WTC11 (cell line): ENCODE results near the gene ICOS. TPM values are rescaled to one million over a fixed set of nuclear protein-coding genes. Genes with fewer than 3 reads are reported as not detected.

ENCODE experiments used
- ATAC-seq: fragments of 200-7000 bp; cut with Tn5 transposase; 2 replicates; pipeline ENCODE4 v1.10.0; 2021; ENCODE audit warnings: mild to moderate bottlenecking, moderate library complexity
- CTCF ChIA-PET: fragments of 300-600 bp; sonication (Branson Sonifier 250); formaldehyde crosslinking; loops from one replicate; lab custom pipeline; 2021; ENCODE audit warnings: antibody characterized with exemption; lab: Charles Lee
- POLR2A ChIA-PET: fragments of 350-600 bp; sonication (Branson Sonifier 250); formaldehyde crosslinking; loops from one replicate; lab custom pipeline; 2021; ENCODE audit warnings: antibody characterized with exemption; lab: Charles Lee
- DNase-seq: peaks from one replicate; pipeline ENCODE4 v3.0.0; 2021; ENCODE audit warnings: low spot score
- H3K27ac Mint-ChIP-seq: 2 replicates; pipeline ENCODE4 v1.8.0; 2021; ENCODE audit warnings: mixed read lengths
- H3K27me3 Mint-ChIP-seq: 2 replicates; pipeline ENCODE4 v1.8.0; 2021; ENCODE audit warnings: low read depth, mild to moderate bottlenecking, moderate library complexity, mixed read lengths
- H3K36me3 Mint-ChIP-seq: 2 replicates; pipeline ENCODE4 v1.8.0; 2021; ENCODE audit warnings: mixed read lengths
- H3K4me1 Mint-ChIP-seq: 2 replicates; pipeline ENCODE4 v1.8.0; 2022; ENCODE audit warnings: mixed read lengths
- H3K4me3 Mint-ChIP-seq: 2 replicates; pipeline ENCODE4 v1.8.0; 2021; ENCODE audit warnings: mild to moderate bottlenecking, moderate library complexity, mixed read lengths
- H3K9me3 Mint-ChIP-seq: 2 replicates; pipeline ENCODE4 v1.8.0; 2021; ENCODE audit warnings: mixed read lengths
- FOXP1 ChIP-seq: sonication (generic); formaldehyde crosslinking; IDR thresholded peaks from 2 replicates; pipeline ENCODE4 v1.8.0; 2022; ENCODE audit warnings: missing genetic modification reagents, mild to moderate bottlenecking, moderate library complexity, borderline replicate concordance
- JAZF1 ChIP-seq: fragments of 250-450 bp; sonication (Bioruptor Pico); IDR thresholded peaks from 2 replicates; pipeline ENCODE4 v1.9.0; 2021; ENCODE audit warnings: moderate library complexity, mild to moderate bottlenecking, inconsistent platforms
- MXD4 ChIP-seq: fragments of 250-450 bp; sonication (Bioruptor Pico); IDR thresholded peaks from 2 replicates; pipeline ENCODE4 v1.8.0; 2021; ENCODE audit warnings: mild to moderate bottlenecking, moderate library complexity, borderline replicate concordance
- NFATC4 ChIP-seq: fragments of 250-450 bp; sonication (Bioruptor Pico); IDR thresholded peaks from 2 replicates; pipeline ENCODE4 v1.9.0; 2021; ENCODE audit warnings: mild to moderate bottlenecking
- NR1H2 ChIP-seq: sonication (generic); formaldehyde crosslinking; IDR thresholded peaks from 2 replicates; pipeline ENCODE4 v1.9.0; 2021; ENCODE audit warnings: mild to moderate bottlenecking, moderate library complexity, missing genetic modification reagents
- PRRX2 ChIP-seq: fragments of 250-450 bp; sonication (Bioruptor Pico); IDR thresholded peaks from 2 replicates; pipeline ENCODE4 v1.8.0; 2021; ENCODE audit warnings: mild to moderate bottlenecking
- RORB ChIP-seq: fragments of 250-450 bp; sonication (Bioruptor Pico); IDR thresholded peaks from 2 replicates; pipeline ENCODE4 v1.9.0; 2021; ENCODE audit warnings: mild to moderate bottlenecking
- TCF7 ChIP-seq: sonication (generic); formaldehyde crosslinking; IDR thresholded peaks from 2 replicates; pipeline ENCODE4 v1.8.0; 2022; ENCODE audit warnings: mild to moderate bottlenecking, low read depth, missing genetic modification reagents, moderate library complexity
- ZNF416 ChIP-seq: fragments of 250-450 bp; sonication (Bioruptor Pico); IDR thresholded peaks from 2 replicates; pipeline ENCODE4 v1.9.0; 2021; ENCODE audit warnings: mild to moderate bottlenecking, inconsistent platforms
- ZNF423 ChIP-seq: fragments of 250-450 bp; sonication (Bioruptor Pico); IDR thresholded peaks from 2 replicates; pipeline ENCODE4 v2.1.2; 2022; ENCODE audit warnings: mild to moderate bottlenecking, moderate library complexity
- total RNA-seq: library from RNA; stranded (reverse); gene quantifications from 3 replicates; pipeline ENCODE4 v1.2.3, GENCODE V29; 2021
- TF ChIP-seq, protein P1 (sequence below): sonication (generic); formaldehyde crosslinking; IDR thresholded peaks from 2 replicates; pipeline ENCODE4 v1.8.0; 2023; ENCODE audit warnings: mild to moderate bottlenecking, missing genetic modification reagents
- TF ChIP-seq, protein P2 (sequence below): sonication (generic); formaldehyde crosslinking; IDR thresholded peaks from 2 replicates; pipeline ENCODE4 v1.8.0; 2022; ENCODE audit warnings: mild to moderate bottlenecking, missing genetic modification reagents
- TF ChIP-seq, protein P3 (sequence below): sonication (generic); formaldehyde crosslinking; conservative IDR thresholded peaks from 2 replicates; pipeline ENCODE4 v1.8.1; 2022; ENCODE audit warnings: mild to moderate bottlenecking, missing genetic modification reagents
- TF ChIP-seq, protein P4 (sequence below): sonication (generic); formaldehyde crosslinking; IDR thresholded peaks from 2 replicates; pipeline ENCODE4 v1.8.0; 2022; ENCODE audit warnings: mild to moderate bottlenecking, missing genetic modification reagents
- TF ChIP-seq, protein P5 (sequence below): sonication (generic); formaldehyde crosslinking; IDR thresholded peaks from 2 replicates; pipeline ENCODE4 v1.8.0; 2022; ENCODE audit warnings: missing genetic modification reagents
- TF ChIP-seq, protein P6 (sequence below): sonication (generic); formaldehyde crosslinking; IDR thresholded peaks from 2 replicates; pipeline ENCODE4 v1.8.1; 2023; ENCODE audit warnings: mild to moderate bottlenecking, moderate library complexity, missing genetic modification reagents

Gene ICOS
- total RNA-seq, 1 experiment from 2014 or later: 0.11 TPM

DNA sequence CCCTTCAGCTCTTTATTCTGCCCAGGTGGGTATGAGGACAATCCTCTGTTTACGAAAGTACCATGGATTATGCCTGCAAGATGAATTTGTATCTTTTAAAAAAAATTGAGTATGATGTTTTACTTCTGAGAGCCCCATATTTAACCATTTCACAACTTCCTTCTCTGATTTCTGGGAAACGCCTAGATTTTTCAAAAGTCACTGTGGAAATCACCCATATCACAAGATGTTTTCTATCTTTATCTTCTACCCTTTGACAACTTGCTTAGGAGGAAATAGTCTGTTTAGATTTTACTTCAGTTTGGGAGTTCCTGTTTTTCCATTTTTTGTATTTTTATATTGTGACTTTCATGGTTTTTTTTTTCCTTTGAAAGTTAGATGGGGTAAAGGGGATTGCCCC, 53.0 kb downstream of the ICOS start:
- DNase-seq (no peak), ATAC-seq (no peak)
- POLR2A ChIA-PET: no interaction called here
- no peaks in the 10 kb centered on the region for H3K36me3 Mint-ChIP-seq
- H3K4me1 Mint-ChIP-seq: no peaks in the 10 kb centered on the region
- H3K4me3 Mint-ChIP-seq: no peak overlapping the region
- no peaks in the 10 kb centered on the region for H3K27me3 Mint-ChIP-seq
- H3K9me3 Mint-ChIP-seq: no peaks in the 10 kb centered on the region
- TF ChIP-seq, protein P1, sequence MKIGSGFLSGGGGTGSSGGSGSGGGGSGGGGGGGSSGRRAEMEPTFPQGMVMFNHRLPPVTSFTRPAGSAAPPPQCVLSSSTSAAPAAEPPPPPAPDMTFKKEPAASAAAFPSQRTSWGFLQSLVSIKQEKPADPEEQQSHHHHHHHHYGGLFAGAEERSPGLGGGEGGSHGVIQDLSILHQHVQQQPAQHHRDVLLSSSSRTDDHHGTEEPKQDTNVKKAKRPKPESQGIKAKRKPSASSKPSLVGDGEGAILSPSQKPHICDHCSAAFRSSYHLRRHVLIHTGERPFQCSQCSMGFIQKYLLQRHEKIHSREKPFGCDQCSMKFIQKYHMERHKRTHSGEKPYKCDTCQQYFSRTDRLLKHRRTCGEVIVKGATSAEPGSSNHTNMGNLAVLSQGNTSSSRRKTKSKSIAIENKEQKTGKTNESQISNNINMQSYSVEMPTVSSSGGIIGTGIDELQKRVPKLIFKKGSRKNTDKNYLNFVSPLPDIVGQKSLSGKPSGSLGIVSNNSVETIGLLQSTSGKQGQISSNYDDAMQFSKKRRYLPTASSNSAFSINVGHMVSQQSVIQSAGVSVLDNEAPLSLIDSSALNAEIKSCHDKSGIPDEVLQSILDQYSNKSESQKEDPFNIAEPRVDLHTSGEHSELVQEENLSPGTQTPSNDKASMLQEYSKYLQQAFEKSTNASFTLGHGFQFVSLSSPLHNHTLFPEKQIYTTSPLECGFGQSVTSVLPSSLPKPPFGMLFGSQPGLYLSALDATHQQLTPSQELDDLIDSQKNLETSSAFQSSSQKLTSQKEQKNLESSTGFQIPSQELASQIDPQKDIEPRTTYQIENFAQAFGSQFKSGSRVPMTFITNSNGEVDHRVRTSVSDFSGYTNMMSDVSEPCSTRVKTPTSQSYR: no peak
- TF ChIP-seq FOXP1 (CRISPR knock-in tag): no peak
- no peak for TF ChIP-seq JAZF1 (CRISPR knock-in tag)
- TF ChIP-seq NFATC4 (CRISPR knock-in tag): no peak
- TF ChIP-seq ZNF423 (CRISPR knock-in tag): no peak
- TF ChIP-seq, protein P2, sequence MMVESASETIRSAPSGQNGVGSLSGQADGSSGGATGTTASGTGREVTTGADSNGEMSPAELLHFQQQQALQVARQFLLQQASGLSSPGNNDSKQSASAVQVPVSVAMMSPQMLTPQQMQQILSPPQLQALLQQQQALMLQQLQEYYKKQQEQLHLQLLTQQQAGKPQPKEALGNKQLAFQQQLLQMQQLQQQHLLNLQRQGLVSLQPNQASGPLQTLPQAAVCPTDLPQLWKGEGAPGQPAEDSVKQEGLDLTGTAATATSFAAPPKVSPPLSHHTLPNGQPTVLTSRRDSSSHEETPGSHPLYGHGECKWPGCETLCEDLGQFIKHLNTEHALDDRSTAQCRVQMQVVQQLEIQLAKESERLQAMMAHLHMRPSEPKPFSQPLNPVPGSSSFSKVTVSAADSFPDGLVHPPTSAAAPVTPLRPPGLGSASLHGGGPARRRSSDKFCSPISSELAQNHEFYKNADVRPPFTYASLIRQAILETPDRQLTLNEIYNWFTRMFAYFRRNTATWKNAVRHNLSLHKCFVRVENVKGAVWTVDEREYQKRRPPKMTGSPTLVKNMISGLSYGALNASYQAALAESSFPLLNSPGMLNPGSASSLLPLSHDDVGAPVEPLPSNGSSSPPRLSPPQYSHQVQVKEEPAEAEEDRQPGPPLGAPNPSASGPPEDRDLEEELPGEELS (CRISPR knock-in tag): no peak
- TF ChIP-seq TCF7 (CRISPR knock-in tag): no peak
- no peak for TF ChIP-seq NR1H2
- no peak for TF ChIP-seq PRRX2 (CRISPR knock-in tag)
- no peak for TF ChIP-seq ZNF416 (CRISPR knock-in tag)
- TF ChIP-seq, protein P3, sequence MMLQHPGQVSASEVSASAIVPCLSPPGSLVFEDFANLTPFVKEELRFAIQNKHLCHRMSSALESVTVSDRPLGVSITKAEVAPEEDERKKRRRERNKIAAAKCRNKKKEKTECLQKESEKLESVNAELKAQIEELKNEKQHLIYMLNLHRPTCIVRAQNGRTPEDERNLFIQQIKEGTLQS (CRISPR knock-in tag): no peak
- no peak for TF ChIP-seq MXD4 (CRISPR knock-in tag)
- TF ChIP-seq, protein P4, sequence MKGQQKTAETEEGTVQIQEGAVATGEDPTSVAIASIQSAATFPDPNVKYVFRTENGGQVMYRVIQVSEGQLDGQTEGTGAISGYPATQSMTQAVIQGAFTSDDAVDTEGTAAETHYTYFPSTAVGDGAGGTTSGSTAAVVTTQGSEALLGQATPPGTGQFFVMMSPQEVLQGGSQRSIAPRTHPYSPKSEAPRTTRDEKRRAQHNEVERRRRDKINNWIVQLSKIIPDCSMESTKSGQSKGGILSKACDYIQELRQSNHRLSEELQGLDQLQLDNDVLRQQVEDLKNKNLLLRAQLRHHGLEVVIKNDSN (CRISPR knock-in tag): no peak
- TF ChIP-seq, protein P5, sequence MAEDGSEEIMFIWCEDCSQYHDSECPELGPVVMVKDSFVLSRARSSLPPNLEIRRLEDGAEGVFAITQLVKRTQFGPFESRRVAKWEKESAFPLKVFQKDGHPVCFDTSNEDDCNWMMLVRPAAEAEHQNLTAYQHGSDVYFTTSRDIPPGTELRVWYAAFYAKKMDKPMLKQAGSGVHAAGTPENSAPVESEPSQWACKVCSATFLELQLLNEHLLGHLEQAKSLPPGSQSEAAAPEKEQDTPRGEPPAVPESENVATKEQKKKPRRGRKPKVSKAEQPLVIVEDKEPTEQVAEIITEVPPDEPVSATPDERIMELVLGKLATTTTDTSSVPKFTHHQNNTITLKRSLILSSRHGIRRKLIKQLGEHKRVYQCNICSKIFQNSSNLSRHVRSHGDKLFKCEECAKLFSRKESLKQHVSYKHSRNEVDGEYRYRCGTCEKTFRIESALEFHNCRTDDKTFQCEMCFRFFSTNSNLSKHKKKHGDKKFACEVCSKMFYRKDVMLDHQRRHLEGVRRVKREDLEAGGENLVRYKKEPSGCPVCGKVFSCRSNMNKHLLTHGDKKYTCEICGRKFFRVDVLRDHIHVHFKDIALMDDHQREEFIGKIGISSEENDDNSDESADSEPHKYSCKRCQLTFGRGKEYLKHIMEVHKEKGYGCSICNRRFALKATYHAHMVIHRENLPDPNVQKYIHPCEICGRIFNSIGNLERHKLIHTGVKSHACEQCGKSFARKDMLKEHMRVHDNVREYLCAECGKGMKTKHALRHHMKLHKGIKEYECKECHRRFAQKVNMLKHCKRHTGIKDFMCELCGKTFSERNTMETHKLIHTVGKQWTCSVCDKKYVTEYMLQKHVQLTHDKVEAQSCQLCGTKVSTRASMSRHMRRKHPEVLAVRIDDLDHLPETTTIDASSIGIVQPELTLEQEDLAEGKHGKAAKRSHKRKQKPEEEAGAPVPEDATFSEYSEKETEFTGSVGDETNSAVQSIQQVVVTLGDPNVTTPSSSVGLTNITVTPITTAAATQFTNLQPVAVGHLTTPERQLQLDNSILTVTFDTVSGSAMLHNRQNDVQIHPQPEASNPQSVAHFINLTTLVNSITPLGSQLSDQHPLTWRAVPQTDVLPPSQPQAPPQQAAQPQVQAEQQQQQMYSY: no peak
- TF ChIP-seq, protein P6, sequence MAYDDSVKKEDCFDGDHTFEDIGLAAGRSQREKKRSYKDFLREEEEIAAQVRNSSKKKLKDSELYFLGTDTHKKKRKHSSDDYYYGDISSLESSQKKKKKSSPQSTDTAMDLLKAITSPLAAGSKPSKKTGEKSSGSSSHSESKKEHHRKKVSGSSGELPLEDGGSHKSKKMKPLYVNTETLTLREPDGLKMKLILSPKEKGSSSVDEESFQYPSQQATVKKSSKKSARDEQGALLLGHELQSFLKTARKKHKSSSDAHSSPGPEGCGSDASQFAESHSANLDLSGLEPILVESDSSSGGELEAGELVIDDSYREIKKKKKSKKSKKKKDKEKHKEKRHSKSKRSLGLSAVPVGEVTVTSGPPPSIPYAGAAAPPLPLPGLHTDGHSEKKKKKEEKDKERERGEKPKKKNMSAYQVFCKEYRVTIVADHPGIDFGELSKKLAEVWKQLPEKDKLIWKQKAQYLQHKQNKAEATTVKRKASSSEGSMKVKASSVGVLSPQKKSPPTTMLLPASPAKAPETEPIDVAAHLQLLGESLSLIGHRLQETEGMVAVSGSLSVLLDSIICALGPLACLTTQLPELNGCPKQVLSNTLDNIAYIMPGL (CRISPR knock-in tag): no peak
- TF ChIP-seq RORB: no peak
- CTCF ChIA-PET: no interaction called here
- H3K27ac Mint-ChIP-seq: no peak overlapping the region
